DND-41 (cell line): ENCODE data around the gene NLRP13.

Experiments
- ATAC-seq: fragments of 200-7000 bp; cut with Tn5 transposase; 3 replicates; pipeline ENCODE4 v1.9.1; 2021; ENCODE audit warnings: low read depth; ENCODE audit not compliant: insufficient read depth
- DNase-seq: peaks from one replicate; pipeline ENCODE4 v3.0.0-alpha.2; 2020
- H2AFZ ChIP-seq: 2 replicates; pipeline ENCODE4 v1.6.0; 2012; ENCODE audit warnings: low read depth, low read length
- H3K27ac ChIP-seq: 2 replicates; pipeline ENCODE4 v1.5.1; 2012; ENCODE audit warnings: low read length, inconsistent platforms
- H3K27me3 ChIP-seq: fragments of 200-600 bp; sonication (generic); 2 replicates; pipeline ENCODE4 v1.6.0; 2012; ENCODE audit warnings: low read length, mild to moderate bottlenecking, inconsistent platforms; ENCODE audit not compliant: insufficient read depth, poor library complexity
- H3K36me3 ChIP-seq: 2 replicates; pipeline ENCODE4 v1.5.1; 2012; ENCODE audit warnings: low read length, inconsistent platforms; ENCODE audit not compliant: insufficient read depth
- H3K4me1 ChIP-seq: 2 replicates; pipeline ENCODE4 v1.5.1; 2012; ENCODE audit warnings: mild to moderate bottlenecking, low read length; ENCODE audit not compliant: insufficient read depth
- H3K4me2 ChIP-seq: 2 replicates; pipeline ENCODE4 v1.6.0; 2012; ENCODE audit warnings: mild to moderate bottlenecking, moderate library complexity, low read length, inconsistent platforms; ENCODE audit not compliant: insufficient read depth
- H3K4me3 ChIP-seq, 2 experiments: fragments of 200-600 bp in 1 of 2; shearing (Covaris generic) in 1 of 2; 2 replicates each; pipeline ENCODE4 v1.5.1; 2012 to 2016; ENCODE audit warnings: inconsistent platforms in 2 of 2, low read length in 2 of 2, mild to moderate bottlenecking in 2 of 2, low read depth in 1 of 2, moderate library complexity in 1 of 2
- H3K79me2 ChIP-seq: 2 replicates; pipeline ENCODE4 v1.6.0; 2012; ENCODE audit warnings: low read length, inconsistent platforms; ENCODE audit not compliant: insufficient read depth
- H3K9ac ChIP-seq: 2 replicates; pipeline ENCODE4 v1.6.0; 2012; ENCODE audit warnings: low read depth, mild to moderate bottlenecking, inconsistent platforms, low read length, moderate library complexity
- H3K9me3 ChIP-seq: 2 replicates; pipeline ENCODE4 v1.5.1; 2012; ENCODE audit warnings: low read length, moderate library complexity, mild to moderate bottlenecking, inconsistent platforms; ENCODE audit not compliant: insufficient read depth, severe bottlenecking
- H4K20me1 ChIP-seq: 2 replicates; pipeline ENCODE4 v1.6.0; 2012; ENCODE audit warnings: low read length; ENCODE audit not compliant: insufficient read depth
- CTCF ChIP-seq: IDR thresholded peaks from 2 replicates; pipeline ENCODE4 v1.5.1; 2012; ENCODE audit warnings: borderline replicate concordance, low read length, moderate library complexity, mild to moderate bottlenecking; ENCODE audit not compliant: poor library complexity, severe bottlenecking; ENCODE audit errors: extremely low read depth
- EZH2 ChIP-seq: IDR thresholded peaks from 3 replicates; pipeline ENCODE4 v1.6.1; 2012; ENCODE audit warnings: borderline replicate concordance, low read depth, mild to moderate bottlenecking, moderate library complexity, low read length, inconsistent platforms; ENCODE audit not compliant: severe bottlenecking

The NLRP13 gene

GRCh38 chr19:55902080-55902751 is 29.9 kb downstream of the NLRP13 start:
- Histone ChIP-seq H3K4me1 (no peaks in the 10 kb centered on the region), H3K9me3 (no peaks in the 10 kb centered on the region), H3K4me3 (no peak overlapping the region), H3K79me2 (no peaks in the 10 kb centered on the region), H3K9ac (no peak overlapping the region), H3K27me3 (peaks cover 2% of the 10 kb centered on the region), H3K27ac (no peak overlapping the region), H3K4me2 (no peak overlapping the region), H4K20me1 (no peaks in the 10 kb centered on the region), H2AFZ (no peak overlapping the region), H3K36me3 (no peaks in the 10 kb centered on the region)
- DNase-seq, result no peak
- ATAC-seq, result no peak
- TF ChIP-seq EZH2 (no peak), CTCF (no peak)

- TF ChIP-seq CTCF (no peak), EZH2 (no peak)
- Histone ChIP-seq H3K4me3 (no peak overlapping the region), H3K27me3 (peaks cover 2% of the 10 kb centered on the region), H3K4me1 (no peaks in the 10 kb centered on the region), H3K9me3 (no peaks in the 10 kb centered on the region), H3K79me2 (no peaks in the 10 kb centered on the region), H3K9ac (no peak overlapping the region), H3K4me2 (no peak overlapping the region), H3K36me3 (no peaks in the 10 kb centered on the region), H4K20me1 (no peaks in the 10 kb centered on the region), H2AFZ (no peak overlapping the region), H3K27ac (no peak overlapping the region)
- ATAC-seq, result no peak
- no peak for DNase-seq
Observed at GRCh38 chr19:55901369-55902079, 30.6 kb downstream of the NLRP13 start.

- H3K36me3 ChIP-seq, result no peaks in the 10 kb centered on the region
- H3K9ac ChIP-seq, result no peak overlapping the region
- H3K79me2 ChIP-seq, result no peaks in the 10 kb centered on the region
- no peak overlapping the region for H3K27ac ChIP-seq
- no peaks in the 10 kb centered on the region for H4K20me1 ChIP-seq
- H3K27me3 ChIP-seq, result peaks cover 2% of the 10 kb centered on the region
- no peak overlapping the region for H2AFZ ChIP-seq
- H3K4me2 ChIP-seq, result no peak overlapping the region
- no peaks in the 10 kb centered on the region for H3K9me3 ChIP-seq
- no peak for DNase-seq
- no peaks in the 10 kb centered on the region for H3K4me1 ChIP-seq
- no peak overlapping the region for H3K4me3 ChIP-seq
- TF ChIP-seq EZH2 (no peak), CTCF (no peak)
- no peak for ATAC-seq
Observed at GRCh38 chr19:55898911-55899310, 33.2 kb downstream of the NLRP13 start.
